Neural progenitor cell (in vitro differentiated cells): ENCODE measurements around the gene UACA. TPM values are rescaled to one million over a fixed set of nuclear protein-coding genes. Genes with fewer than 3 reads are reported as not detected.

Experiments
- DNase-seq: peaks from one replicate; pipeline ENCODE4 v3.0.0-alpha.2; 2016; ENCODE audit warnings: low spot score
- H2AFZ ChIP-seq: fragments of 200-600 bp; sonication (generic); replicated peaks from 2 replicates; pipeline ENCODE4 v1.6.1; 2016; ENCODE audit warnings: antibody characterized with exemption
- H3F3A ChIP-seq: fragments of 200-600 bp; sonication (generic); 2 replicates; pipeline ENCODE4 v1.6.1; 2016; ENCODE audit warnings: antibody characterized with exemption, low read depth
- H3K27ac ChIP-seq: fragments of 200-600 bp; sonication (generic); 2 replicates; pipeline ENCODE4 v1.5.1; 2016; ENCODE audit warnings: mild to moderate bottlenecking
- H3K27me3 ChIP-seq: fragments of 200-600 bp; sonication (generic); 2 replicates; pipeline ENCODE4 v1.6.1; 2016; ENCODE audit warnings: mild to moderate bottlenecking, moderate library complexity
- H3K36me3 ChIP-seq: fragments of 200-600 bp; sonication (generic); 2 replicates; pipeline ENCODE4 v1.5.1; 2016
- H3K4me1 ChIP-seq: fragments of 200-600 bp; sonication (generic); 2 replicates; pipeline ENCODE4 v1.6.1; 2016; ENCODE audit warnings: mixed run types
- H3K4me2 ChIP-seq: fragments of 200-600 bp; sonication (generic); 2 replicates; pipeline ENCODE4 v1.6.1; 2016
- H3K4me3 ChIP-seq: fragments of 200-600 bp; sonication (generic); 2 replicates; pipeline ENCODE4 v1.5.1; 2016
- H3K79me2 ChIP-seq: fragments of 200-600 bp; sonication (generic); 2 replicates; pipeline ENCODE4 v1.6.1; 2016; ENCODE audit warnings: low read depth
- H3K9ac ChIP-seq: fragments of 200-600 bp; sonication (generic); 2 replicates; pipeline ENCODE4 v1.6.1; 2016
- H3K9me3 ChIP-seq: fragments of 200-600 bp; sonication (generic); 2 replicates; pipeline ENCODE4 v1.5.1; 2016; ENCODE audit warnings: low read depth
- H4K20me1 ChIP-seq: fragments of 200-600 bp; sonication (generic); 2 replicates; pipeline ENCODE4 v1.6.1; 2016; ENCODE audit warnings: low read depth
- H3K27ac Mint-ChIP-seq: 3 replicates; pipeline ENCODE4 v1.8.0; 2021; ENCODE audit warnings: mixed read lengths
- H3K27me3 Mint-ChIP-seq: 2 replicates; pipeline ENCODE4 v1.8.0; 2022; ENCODE audit warnings: low read depth, mild to moderate bottlenecking, inconsistent platforms, moderate library complexity, mixed read lengths; ENCODE audit not compliant: insufficient read depth
- H3K36me3 Mint-ChIP-seq: 3 replicates; pipeline ENCODE4 v1.8.0; 2021; ENCODE audit warnings: mixed read lengths
- H3K4me1 Mint-ChIP-seq: 3 replicates; pipeline ENCODE4 v1.8.0; 2021; ENCODE audit warnings: mixed read lengths
- H3K4me3 Mint-ChIP-seq: 3 replicates; pipeline ENCODE4 v1.8.0; 2021; ENCODE audit warnings: mild to moderate bottlenecking, moderate library complexity, mixed read lengths
- H3K9me3 Mint-ChIP-seq: 3 replicates; pipeline ENCODE4 v1.8.0; 2020; ENCODE audit warnings: mixed read lengths
- CTCF ChIP-seq: fragments of 200-600 bp; sonication (generic); IDR thresholded peaks from 2 replicates; pipeline ENCODE4 v1.5.1; 2017; ENCODE audit warnings: antibody characterized with exemption, mild to moderate bottlenecking
- EZH2 ChIP-seq: fragments of 200-600 bp; sonication (generic); IDR thresholded peaks from 2 replicates; pipeline ENCODE4 v1.6.1; 2017; ENCODE audit warnings: antibody characterized with exemption, mild to moderate bottlenecking, moderate library complexity
- EZH2phosphoT487 ChIP-seq: fragments of 200-600 bp; sonication (generic); IDR thresholded peaks from 2 replicates; pipeline ENCODE4 v1.6.1; 2017; ENCODE audit warnings: antibody characterized with exemption
- total RNA-seq: library from RNA; depleted of rRNA; stranded (reverse); fragments of >200 nt; gene quantifications from 2 replicates; pipeline ENCODE4 v1.2.3, GENCODE V29; 2015; ENCODE audit warnings: low replicate concordance

The UACA gene
- total RNA-seq, 1 donor from 2014 or later = 70.0 TPM

- no peaks in the 10 kb centered on the region for H3F3A ChIP-seq
- no peak overlapping the region for H3K4me3 ChIP-seq
- no peak overlapping the region for H2AFZ ChIP-seq
- H3K4me2 ChIP-seq = no peak overlapping the region
- no peaks in the 10 kb centered on the region for H3K9me3 ChIP-seq
- Mint-ChIP-seq H3K27ac (no peak overlapping the region), H3K9me3 (no peaks in the 10 kb centered on the region), H3K36me3 (no peaks in the 10 kb centered on the region), H3K4me3 (no peak overlapping the region), H3K27me3 (no peaks in the 10 kb centered on the region), H3K4me1 (peaks cover 2% of the 10 kb centered on the region)
- H3K27ac ChIP-seq = no peak overlapping the region
- no peaks in the 10 kb centered on the region for H3K27me3 ChIP-seq
- no peak for TF ChIP-seq CTCF
- no peak for TF ChIP-seq EZH2
- TF ChIP-seq EZH2phosphoT487 = no peak
- DNase-seq = no peak
- no peaks in the 10 kb centered on the region for H4K20me1 ChIP-seq
- no peaks in the 10 kb centered on the region for H3K36me3 ChIP-seq
- no peaks in the 10 kb centered on the region for H3K79me2 ChIP-seq
- H3K4me1 ChIP-seq = peaks cover 5% of the 10 kb centered on the region
- no peak overlapping the region for H3K9ac ChIP-seq
Observed at GRCh38 chr15:70793694-70794093, 30.3 kb upstream of the UACA start.

- Histone ChIP-seq H3K27me3 (no peaks in the 10 kb centered on the region), H4K20me1 (no peaks in the 10 kb centered on the region), H3K4me3 (no peak overlapping the region), H3K27ac (no peak overlapping the region), H3K79me2 (no peaks in the 10 kb centered on the region), H3K9me3 (no peaks in the 10 kb centered on the region), H3K4me2 (no peak overlapping the region), H3K9ac (no peak overlapping the region), H3K4me1 (peaks cover 5% of the 10 kb centered on the region), H2AFZ (no peak overlapping the region), H3K36me3 (no peaks in the 10 kb centered on the region), H3F3A (no peaks in the 10 kb centered on the region)
- Mint-ChIP-seq H3K36me3 (no peaks in the 10 kb centered on the region), H3K27me3 (peaks cover 2% of the 10 kb centered on the region), H3K27ac (no peak overlapping the region), H3K4me3 (no peak overlapping the region), H3K4me1 (peaks cover 2% of the 10 kb centered on the region), H3K9me3 (no peaks in the 10 kb centered on the region)
- TF ChIP-seq EZH2phosphoT487 = no peak
- TF ChIP-seq EZH2 = no peak
- TF ChIP-seq CTCF = no peak
- DNase-seq = no peak
Observed at GRCh38 chr15:70792171-70792573, 28.8 kb upstream of the UACA start.

GRCh38 chr15:70791259-70791658 lies 27.9 kb upstream of the UACA start:
- peaks cover 5% of the 10 kb centered on the region for H3K4me1 ChIP-seq
- TF ChIP-seq EZH2phosphoT487 (no peak), CTCF (no peak)
- H3K9me3 Mint-ChIP-seq = no peaks in the 10 kb centered on the region
- no peak overlapping the region for H3K9ac ChIP-seq
- H3K79me2 ChIP-seq = no peaks in the 10 kb centered on the region
- H3K27me3 Mint-ChIP-seq = peaks cover 2% of the 10 kb centered on the region
- H3K36me3 ChIP-seq = no peaks in the 10 kb centered on the region
- H3K27ac ChIP-seq = no peak overlapping the region
- no peak overlapping the region for H3K4me2 ChIP-seq
- H3K27me3 ChIP-seq = no peaks in the 10 kb centered on the region
- H3K9me3 ChIP-seq = no peaks in the 10 kb centered on the region
- H3K27ac Mint-ChIP-seq = no peak overlapping the region
- no peaks in the 10 kb centered on the region for H4K20me1 ChIP-seq
- no peaks in the 10 kb centered on the region for H3F3A ChIP-seq
- no peak for DNase-seq
- H3K4me3 ChIP-seq = no peak overlapping the region
- H3K36me3 Mint-ChIP-seq = no peaks in the 10 kb centered on the region
- no peak overlapping the region for H2AFZ ChIP-seq
- peaks cover 2% of the 10 kb centered on the region for H3K4me1 Mint-ChIP-seq
- H3K4me3 Mint-ChIP-seq = no peak overlapping the region
